NB4 (cell line): Measurements from ENCODE around the gene LRCH1.
"Not testable (repeated sequence)": the region's sequence is repeated elsewhere in the genome, so short reads cannot be mapped to it uniquely, and the experiment has no call there.

Experiments
- DNase-seq: peaks from one replicate; pipeline ENCODE4 v3.0.0; 2010; ENCODE audit warnings: low read depth
- H3K4me3 ChIP-seq: one replicate; pipeline ENCODE4 v1.5.1; 2011; ENCODE audit warnings: mild to moderate bottlenecking, low read depth, low read length, moderate library complexity
- MYC ChIP-seq: IDR thresholded peaks from 2 replicates; pipeline ENCODE4 v1.6.1; 2011; ENCODE audit warnings: low read depth, low read length
- POLR2A ChIP-seq: IDR thresholded peaks from 2 replicates; pipeline ENCODE4 v1.6.1; 2011; ENCODE audit warnings: mild to moderate bottlenecking; ENCODE audit not compliant: insufficient read length; ENCODE audit errors: extremely low read depth
- TF ChIP-seq, protein P1 (sequence below): IDR thresholded peaks from one replicate; pipeline ENCODE4 v1.5.1; 2012; ENCODE audit warnings: low read depth, low read length
- TF ChIP-seq, protein P2 (sequence below): IDR thresholded peaks from 2 replicates; pipeline ENCODE4 v1.6.1; 2011; ENCODE audit warnings: low read depth, low read length

Gene LRCH1

GRCh38 chr13:46516599-46517338 lies 36.2 kb upstream of the LRCH1 start:
- no peak for DNase-seq
- no peak overlapping the region for H3K4me3 ChIP-seq
- no peak for TF ChIP-seq POLR2A
- TF ChIP-seq, protein P1, sequence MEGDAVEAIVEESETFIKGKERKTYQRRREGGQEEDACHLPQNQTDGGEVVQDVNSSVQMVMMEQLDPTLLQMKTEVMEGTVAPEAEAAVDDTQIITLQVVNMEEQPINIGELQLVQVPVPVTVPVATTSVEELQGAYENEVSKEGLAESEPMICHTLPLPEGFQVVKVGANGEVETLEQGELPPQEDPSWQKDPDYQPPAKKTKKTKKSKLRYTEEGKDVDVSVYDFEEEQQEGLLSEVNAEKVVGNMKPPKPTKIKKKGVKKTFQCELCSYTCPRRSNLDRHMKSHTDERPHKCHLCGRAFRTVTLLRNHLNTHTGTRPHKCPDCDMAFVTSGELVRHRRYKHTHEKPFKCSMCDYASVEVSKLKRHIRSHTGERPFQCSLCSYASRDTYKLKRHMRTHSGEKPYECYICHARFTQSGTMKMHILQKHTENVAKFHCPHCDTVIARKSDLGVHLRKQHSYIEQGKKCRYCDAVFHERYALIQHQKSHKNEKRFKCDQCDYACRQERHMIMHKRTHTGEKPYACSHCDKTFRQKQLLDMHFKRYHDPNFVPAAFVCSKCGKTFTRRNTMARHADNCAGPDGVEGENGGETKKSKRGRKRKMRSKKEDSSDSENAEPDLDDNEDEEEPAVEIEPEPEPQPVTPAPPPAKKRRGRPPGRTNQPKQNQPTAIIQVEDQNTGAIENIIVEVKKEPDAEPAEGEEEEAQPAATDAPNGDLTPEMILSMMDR: no peak
- TF ChIP-seq, protein P2, sequence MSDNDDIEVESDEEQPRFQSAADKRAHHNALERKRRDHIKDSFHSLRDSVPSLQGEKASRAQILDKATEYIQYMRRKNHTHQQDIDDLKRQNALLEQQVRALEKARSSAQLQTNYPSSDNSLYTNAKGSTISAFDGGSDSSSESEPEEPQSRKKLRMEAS: no peak
- no peak for TF ChIP-seq MYC

DNA sequence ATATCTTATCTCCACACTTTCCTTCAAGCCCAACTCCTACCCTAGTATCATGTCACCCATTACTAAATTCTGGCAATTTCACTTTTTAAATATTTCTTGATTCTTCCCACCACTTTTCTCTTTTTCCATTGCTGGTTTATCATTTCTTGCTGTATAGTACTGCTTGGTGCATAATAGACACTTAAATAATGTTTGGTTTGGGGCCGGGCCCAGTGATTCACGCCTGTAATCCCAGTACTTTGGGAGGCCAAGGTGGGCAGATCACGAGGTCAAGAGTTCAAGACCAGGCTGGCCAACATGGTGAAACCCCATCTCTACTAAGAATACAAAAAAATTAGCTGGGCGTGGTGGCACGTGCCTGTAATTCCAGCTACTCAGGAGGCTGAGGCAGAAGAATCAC lies 35.2 kb upstream of the LRCH1 start:
- not testable (repeated sequence) for DNase-seq, H3K4me3 ChIP-seq

- TF ChIP-seq MYC (no peak), POLR2A (no peak)
- TF ChIP-seq, protein P2: no peak
- TF ChIP-seq, protein P1: no peak
- DNase-seq: no peak
- H3K4me3 ChIP-seq: no peak overlapping the region
Measured at GRCh38 chr13:46519182-46519581, 33.8 kb upstream of the LRCH1 start.

- TF ChIP-seq, protein P1: no peak
- TF ChIP-seq POLR2A (no peak), MYC (no peak)
- TF ChIP-seq, protein P2: no peak
- DNase-seq: no peak
- H3K4me3 ChIP-seq: no peak overlapping the region
Measured at GRCh38 chr13:46520166-46520565, 32.8 kb upstream of the LRCH1 start.

GRCh38 chr13:46521486-46521885 lies 31.5 kb upstream of the LRCH1 start:
- TF ChIP-seq, protein P1: no peak
- TF ChIP-seq, protein P2: no peak
- TF ChIP-seq POLR2A: no peak
- no peak for DNase-seq

DNA sequence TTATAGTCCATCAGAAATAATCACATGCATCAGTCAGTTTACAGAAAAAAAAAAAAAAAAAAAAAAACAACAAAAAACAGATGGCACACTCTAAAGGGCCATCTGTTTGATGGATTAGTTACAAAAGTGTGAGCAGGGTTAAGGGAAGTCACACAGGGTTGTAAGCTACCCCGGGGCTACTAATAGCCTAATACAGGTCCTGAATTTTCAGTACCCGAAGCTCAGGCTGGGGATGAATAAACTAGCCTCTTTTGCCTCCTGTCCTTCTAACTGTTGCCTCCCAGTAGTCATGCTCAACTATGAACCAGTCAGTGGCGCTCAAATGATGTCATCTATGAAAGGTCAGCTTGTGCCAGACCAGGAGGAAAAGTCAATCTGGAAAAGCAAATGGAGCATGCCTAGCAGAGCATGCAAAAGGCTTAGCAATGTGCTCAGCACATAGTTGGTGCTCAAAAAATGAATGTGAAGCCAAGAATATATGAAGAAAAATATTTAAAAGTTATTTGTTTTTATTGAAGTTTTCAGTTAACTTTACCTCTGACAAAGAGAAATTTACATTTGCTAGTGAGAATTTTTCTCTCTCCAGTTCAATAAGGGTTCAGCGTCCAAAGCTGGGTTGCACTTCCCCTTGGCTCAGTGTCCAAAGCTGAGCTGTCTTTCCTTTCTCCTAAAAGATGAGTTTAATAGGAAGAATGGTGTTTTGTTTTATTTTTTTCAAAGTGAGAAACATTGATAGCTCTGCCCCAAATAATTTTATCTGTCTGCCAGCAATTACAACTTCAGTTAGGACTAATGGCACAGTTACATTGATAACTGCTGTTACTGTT lies 30.8 kb upstream of the LRCH1 start:
- no peak for DNase-seq
- TF ChIP-seq MYC (no peak), POLR2A (no peak)
- TF ChIP-seq, protein P1: no peak
- TF ChIP-seq, protein P2: no peak
- H3K4me3 ChIP-seq: no peak overlapping the region

More at GRCh38 chr13:46521486-46521885, 31.5 kb upstream of the LRCH1 start:
- H3K4me3 ChIP-seq: no peak overlapping the region
